HG03457 (cell line): Measurements from ENCODE around the gene MED15.

ENCODE experiments used
- ATAC-seq: cut with Tn5 transposase; IDR thresholded peaks from one replicate; pipeline ENCODE4 v1.9.1; 2021; ENCODE audit warnings: moderate number of reproducible peaks; ENCODE audit not compliant: unreplicated experiment

Gene MED15

DNA sequence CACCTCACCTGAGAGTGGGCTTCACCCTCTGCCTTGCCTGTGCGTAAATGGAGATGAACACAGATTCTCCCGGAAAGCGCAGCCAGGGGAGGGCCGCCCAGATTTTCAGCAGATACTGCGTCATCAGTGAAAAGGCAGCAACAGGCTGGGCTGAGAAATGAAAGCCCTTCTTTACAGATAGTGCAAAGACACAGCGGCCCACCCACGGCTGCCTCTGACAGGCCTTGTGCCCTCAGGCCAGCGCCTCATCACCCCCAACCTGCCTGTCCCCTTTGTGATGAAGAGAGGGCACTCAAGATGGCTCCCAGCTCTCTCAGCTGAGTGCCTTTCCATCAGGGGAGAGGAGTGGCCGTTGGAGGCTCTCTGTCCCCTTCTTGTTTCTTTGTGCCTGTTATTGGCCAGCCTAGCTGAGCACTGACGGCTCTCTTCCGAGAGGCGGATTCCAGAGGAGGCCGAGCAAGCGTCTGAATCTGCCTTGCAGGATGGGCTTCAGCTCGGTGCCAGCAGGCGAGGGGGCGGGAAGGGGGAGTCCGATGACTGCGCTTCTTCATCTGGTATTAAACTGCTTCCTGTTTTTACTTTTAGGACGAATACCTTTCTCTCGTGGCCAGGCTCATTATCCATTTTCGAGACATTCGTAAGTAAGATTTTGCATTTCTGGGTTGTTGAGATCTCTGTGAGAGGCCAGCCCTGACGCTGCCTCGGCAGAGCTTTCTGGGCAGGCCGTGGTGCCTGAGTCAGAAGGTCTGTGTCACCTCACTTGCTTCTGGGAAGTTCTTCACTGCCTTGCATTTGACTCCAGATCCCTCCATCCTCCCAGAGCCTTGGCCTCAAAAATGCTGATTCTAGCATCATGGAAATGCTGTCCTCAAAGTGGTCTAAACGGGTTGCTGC lies 43.7 kb downstream of the MED15 start:
- ATAC-seq: no peak

DNA sequence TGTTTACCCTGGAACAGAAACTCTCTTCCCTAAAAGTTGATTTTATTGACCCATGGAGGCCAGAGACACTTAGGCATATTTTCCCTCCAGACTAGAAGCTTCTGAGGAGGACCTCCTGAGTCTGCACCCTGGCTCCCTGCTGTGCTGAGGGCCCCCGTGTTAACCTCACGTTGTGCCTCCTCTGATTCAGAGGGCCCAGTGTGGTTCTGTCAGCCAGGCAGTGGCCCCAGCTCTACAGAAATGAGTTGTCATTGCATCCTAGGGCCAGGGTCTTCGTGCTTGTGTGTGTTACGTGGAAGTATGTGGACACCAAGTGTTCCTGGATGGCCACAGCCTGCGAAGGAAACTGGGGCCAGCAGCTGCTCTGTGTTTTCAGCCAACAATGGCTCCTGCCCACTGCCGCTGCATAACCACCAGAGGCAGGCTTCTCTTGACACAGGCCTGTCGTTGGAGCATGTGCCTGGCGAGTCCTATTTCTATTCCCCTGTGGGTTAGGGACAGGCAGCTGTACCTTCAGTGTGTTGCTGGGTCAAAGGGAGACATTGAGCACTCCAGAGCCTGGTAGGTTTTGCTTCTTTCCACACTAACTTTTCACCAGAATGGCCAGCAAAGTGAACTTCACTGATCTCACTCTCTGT lies 44.5 kb downstream of the MED15 start:
- ATAC-seq: no peak

DNA sequence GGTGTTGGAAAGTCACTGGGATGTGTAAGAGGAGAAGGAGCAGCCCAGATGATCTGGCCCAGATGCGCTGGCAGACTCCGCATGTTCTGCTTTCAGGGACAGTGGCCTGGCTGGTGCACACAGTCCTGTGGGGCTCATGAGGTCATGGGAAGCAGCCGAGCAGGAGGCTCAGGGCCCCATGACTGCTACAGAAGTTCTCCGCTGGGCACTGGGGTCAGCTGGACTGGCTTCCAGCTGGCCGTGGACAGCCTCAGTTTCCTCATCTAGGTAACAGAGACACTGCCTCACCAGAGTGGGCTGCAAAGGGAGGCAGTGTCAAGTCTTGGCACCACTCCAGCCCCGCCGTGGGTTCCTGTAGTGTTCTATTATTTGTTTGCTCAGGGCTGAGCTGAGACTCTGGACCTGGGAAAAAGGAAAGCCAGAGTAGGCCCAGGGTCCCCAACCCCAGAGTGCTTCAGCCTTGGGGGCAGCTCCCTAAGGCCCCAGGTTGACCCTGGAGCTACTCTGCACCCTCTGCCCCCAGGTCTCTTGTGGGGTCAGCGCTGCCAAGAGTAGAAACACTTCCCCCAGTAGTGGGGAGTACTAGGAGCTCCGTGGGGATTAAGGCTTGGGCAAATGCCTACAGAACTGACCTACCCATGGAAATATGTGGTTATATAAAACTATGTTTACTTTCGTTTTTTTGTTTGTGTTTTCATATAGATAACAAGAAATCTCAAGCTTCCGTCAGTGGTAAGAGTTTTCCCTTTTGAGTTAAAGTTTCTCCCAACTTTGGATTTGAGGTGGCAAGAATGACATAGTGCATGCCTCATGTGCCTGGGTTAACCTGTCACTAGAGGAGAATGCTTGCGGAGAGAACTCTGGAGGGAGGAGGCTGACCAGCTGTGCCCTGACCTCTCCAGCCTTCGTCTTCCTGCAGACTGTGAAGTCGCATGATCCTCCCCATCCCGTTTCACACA lies 45.3 kb downstream of the MED15 start:
- no peak for ATAC-seq

- ATAC-seq: no peak
Observed at GRCh38 chr22:20553947-20554741, 46.7 kb downstream of the MED15 start.

DNA sequence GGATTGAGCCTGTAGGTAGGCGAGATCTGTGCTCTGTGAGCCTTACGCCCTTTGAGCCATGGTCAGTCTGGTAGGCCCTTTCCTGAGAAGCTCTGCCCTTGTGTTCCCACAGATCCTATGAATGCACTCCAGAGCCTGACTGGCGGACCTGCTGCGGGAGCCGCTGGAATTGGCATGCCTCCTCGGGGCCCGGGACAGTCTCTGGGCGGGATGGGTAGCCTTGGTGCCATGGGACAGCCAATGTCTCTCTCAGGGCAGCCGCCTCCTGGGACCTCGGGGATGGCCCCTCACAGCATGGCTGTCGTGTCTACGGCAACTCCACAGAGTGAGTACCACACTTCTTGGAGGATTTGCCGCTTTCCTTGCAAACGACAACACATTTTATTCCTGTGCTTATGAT lies 47.4 kb downstream of the MED15 start:
- ATAC-seq: no peak

GRCh38 chr22:20558534-20558933 lies 51.1 kb downstream of the MED15 start:
- no peak for ATAC-seq

DNA sequence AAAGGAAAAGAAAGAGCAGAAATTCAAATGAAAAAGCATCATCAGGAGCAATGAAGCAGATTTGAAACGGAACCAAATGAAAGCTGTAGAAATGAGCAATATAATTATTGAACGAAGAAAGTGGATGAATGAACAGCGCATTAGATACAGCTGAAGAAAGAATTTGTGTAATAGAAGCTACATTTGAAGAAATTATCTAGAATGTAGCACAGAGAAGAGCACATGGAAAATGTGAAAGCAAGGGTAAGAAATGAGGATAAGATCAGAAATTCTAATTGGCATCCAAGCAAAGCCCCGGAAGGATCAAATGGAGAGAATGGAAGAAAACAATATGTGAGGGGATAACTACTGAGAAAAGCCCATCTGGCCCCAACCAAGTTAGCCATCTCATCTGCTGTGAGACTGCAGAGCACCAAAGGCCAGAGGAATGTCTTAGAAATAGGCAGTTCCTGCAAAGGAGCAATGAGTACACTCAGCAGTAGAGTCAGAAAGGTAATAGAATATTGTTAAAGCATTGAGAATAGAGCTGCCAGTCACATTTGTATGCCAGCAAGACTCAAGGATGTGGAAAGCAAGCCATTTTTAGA lies 51.9 kb downstream of the MED15 start:
- no peak for ATAC-seq

DNA sequence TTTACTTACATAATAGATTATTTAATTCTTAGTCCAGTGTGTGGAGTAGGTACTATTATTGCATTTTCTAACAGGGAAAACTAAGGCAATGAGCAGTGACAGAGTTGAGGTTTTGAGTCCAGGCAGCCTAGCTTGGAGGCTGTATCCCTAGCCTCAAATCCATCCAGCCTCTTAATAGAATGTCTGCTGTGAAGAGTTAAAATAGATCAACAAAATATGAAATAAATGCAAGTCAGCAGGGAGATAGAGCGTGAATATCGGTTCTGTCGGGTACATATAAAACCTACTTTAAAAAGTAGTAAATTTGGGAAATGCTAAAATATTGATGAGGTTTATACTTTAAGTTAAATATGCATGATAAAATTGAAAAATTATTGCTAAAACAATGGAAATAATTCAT lies 53.3 kb downstream of the MED15 start:
- ATAC-seq: no peak

DNA sequence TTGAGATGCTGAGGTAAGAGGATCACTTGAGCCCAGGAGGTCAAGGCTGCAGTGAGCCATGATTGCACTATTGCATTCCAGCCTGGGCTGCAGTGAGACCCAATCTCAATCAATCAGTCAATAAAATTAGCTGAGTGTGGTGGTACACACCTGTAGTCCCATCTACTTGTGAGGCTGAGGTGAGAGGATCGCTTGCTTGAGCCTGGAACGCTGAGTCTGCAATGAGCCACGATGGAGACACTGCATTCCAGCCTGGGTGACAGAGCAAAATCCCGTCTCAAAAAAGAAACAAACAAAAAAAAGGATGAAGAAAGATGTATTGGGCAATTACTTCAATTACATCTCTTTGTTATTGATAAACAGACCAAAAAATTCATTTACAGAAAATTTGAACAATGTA lies 54.5 kb downstream of the MED15 start:
- no peak for ATAC-seq

- ATAC-seq: no peak
Observed at GRCh38 chr22:20562607-20563465, 55.4 kb downstream of the MED15 start.

GRCh38 chr22:20563466-20563906 lies 56.1 kb downstream of the MED15 start:
- no peak for ATAC-seq

GRCh38 chr22:20563941-20564371 lies 56.5 kb downstream of the MED15 start:
- no peak for ATAC-seq

DNA sequence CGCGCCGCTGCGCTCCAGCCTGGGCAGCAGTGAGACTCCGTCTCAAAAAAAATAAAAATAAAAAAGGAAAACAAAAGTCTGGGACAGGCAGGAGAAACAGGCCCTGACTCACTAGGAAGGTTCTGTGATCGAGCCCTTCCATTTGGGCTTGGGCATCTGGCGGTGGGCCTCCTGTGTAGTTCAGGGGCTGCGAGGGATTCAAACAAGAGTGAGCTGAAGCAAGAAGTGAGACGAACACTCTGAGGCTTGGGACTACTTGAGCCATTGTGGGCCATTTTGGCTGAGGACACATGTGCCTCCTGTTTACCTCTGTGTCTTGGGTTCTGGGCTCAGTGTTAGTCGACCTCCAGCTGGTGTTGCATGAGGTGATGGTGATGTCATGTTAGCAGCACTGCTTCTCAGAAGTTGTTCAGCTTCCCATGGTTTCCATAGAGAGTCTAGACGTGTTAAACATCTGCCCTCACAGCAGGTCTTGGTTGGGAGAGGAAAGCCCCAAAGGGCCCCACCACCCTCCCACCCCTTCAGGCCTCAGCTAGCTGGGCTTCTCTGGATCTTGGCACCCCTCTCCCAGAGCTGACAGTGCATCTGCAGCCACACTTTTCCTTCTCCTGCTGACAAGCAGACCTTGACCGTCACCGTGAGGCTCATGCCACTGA lies 57.8 kb downstream of the MED15 start:
- ATAC-seq: no peak

- ATAC-seq: no peak
Observed at GRCh38 chr22:20565761-20566160, 58.4 kb downstream of the MED15 start.

GRCh38 chr22:20566420-20567260 lies 59.2 kb downstream of the MED15 start:
- no peak for ATAC-seq

GRCh38 chr22:20567371-20567847 lies 60.0 kb downstream of the MED15 start:
- ATAC-seq: no peak

DNA sequence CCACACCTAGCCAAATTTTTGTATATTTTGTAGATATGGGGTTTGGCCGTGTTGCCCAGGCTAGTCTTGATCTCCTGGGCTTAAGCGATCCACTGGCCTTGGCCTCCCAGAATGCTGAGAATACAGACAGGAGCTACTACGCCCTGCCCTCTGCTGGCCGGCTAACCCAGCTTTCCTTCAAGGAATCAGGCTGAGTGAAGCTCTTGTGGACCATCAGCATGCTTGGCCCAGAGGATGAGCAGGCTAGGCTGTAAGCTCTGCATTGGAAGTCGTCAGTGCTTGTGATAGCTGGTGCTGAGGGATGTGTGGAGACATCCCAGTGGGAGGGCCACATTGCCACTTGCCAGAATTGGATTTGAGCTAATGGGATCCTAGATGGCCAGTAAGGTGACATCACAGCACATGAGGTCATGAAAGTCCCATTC lies 60.6 kb downstream of the MED15 start:
- no peak for ATAC-seq
